Mucosa of descending colon (tissue), 3 donors: ENCODE measurements around the gene MSH6. TPM values are rescaled to one million over a fixed set of nuclear protein-coding genes. Genes with fewer than 3 reads are reported as not detected.

Source experiments
- ATAC-seq: fragments of 200-7000 bp; cut with Tn5 transposase; one replicate; pipeline ENCODE4 v1.9.1; 2020; ENCODE audit warnings: mild to moderate bottlenecking, moderate library complexity
- DNase-seq, 3 donors: peaks; one replicate each; pipeline ENCODE4 v3.0.0-alpha.2; 2020
- H3K36me3 ChIP-seq: fragments of 200-600 bp; one replicate; pipeline ENCODE4 v1.8.0; 2021; ENCODE audit warnings: low read depth, mild to moderate bottlenecking
- H3K4me1 ChIP-seq: fragments of 200-600 bp; one replicate; pipeline ENCODE4 v1.8.0; 2021; ENCODE audit warnings: low read depth, mild to moderate bottlenecking
- H3K4me3 ChIP-seq: fragments of 200-600 bp; one replicate; pipeline ENCODE4 v1.8.0; 2021; ENCODE audit warnings: mild to moderate bottlenecking
- H3K9me3 ChIP-seq: fragments of 200-600 bp; one replicate; pipeline ENCODE4 v1.8.0; 2021; ENCODE audit warnings: mild to moderate bottlenecking
- intact Hi-C, 2 donors: fragments of 100-400 bp; cut with DNase I in 1 of 2; cut with micrococcal nuclease in 1 of 2; formaldehyde crosslinking; loops; one replicate each; pipeline versions ENCODE4 v1.11.0 to v1.11.1; 2022; cut with DNase I, micrococcal nuclease
- long read RNA-seq, 2 donors: library from polyadenylated mRNA; unstranded; transcript quantifications; one replicate each; pipeline ENCODE4 v2.0.0, GENCODE V29; 2019 to 2021
- total RNA-seq, 3 donors: library from RNA; stranded (reverse); fragmentation: NEBNext Ultra II Directional in 2 of 3; extraction: Animal tissue kit (Norgen Biotek cat#: 25700) in 2 of 3; gene quantifications; one replicate each; pipeline versions ENCODE4 v1.2.1 to v1.2.4, GENCODE V29; 2021 to 2023
- TF ChIP-seq, protein P1 (sequence below): fragments of 200-600 bp; IDR thresholded peaks from one replicate; pipeline ENCODE4 v1.8.0; 2022; ENCODE audit warnings: antibody characterized with exemption, mild to moderate bottlenecking
- donor health status: DM: no; HTN: no; CAD: no; lungs with moderate emphysema.
- donor health status: DM: no; HTN: no; CAD: no.
- donor health status: DM: no; HTN: yes; CAD: no.

The MSH6 gene
- 10 to 100 TPM; 12.0 to 42.1 (median 21.8) TPM for total RNA-seq
- long read RNA-seq, donor 1, full-length matches to known transcripts, result 16 of 19 reads
- long read RNA-seq, donor 1, partial matches to known transcripts, result 2 of 19 reads
- long read RNA-seq, donor 1, other reads (novel, unspliced or antisense), result 1 of 19 reads
- long read RNA-seq, donor 2, full-length matches to known transcripts, result 4 of 5 reads
- long read RNA-seq, donor 2, partial matches to known transcripts, result 1 of 5 reads
- long read RNA-seq, donor 2, other reads (novel, unspliced or antisense), result 0 of 5 reads

- DNase-seq (peak; percentile 88 to 93 (median 93)), ATAC-seq (peak; percentile 98)
- Histone ChIP-seq H3K36me3 (no peaks in the 10 kb centered on the region), H3K4me3 (peak within 1 kb of the TSS; percentile 68), H3K4me1 (peaks cover 18% of the 10 kb centered on the region), H3K9me3 (no peaks in the 10 kb centered on the region)
- TF ChIP-seq, protein P1, sequence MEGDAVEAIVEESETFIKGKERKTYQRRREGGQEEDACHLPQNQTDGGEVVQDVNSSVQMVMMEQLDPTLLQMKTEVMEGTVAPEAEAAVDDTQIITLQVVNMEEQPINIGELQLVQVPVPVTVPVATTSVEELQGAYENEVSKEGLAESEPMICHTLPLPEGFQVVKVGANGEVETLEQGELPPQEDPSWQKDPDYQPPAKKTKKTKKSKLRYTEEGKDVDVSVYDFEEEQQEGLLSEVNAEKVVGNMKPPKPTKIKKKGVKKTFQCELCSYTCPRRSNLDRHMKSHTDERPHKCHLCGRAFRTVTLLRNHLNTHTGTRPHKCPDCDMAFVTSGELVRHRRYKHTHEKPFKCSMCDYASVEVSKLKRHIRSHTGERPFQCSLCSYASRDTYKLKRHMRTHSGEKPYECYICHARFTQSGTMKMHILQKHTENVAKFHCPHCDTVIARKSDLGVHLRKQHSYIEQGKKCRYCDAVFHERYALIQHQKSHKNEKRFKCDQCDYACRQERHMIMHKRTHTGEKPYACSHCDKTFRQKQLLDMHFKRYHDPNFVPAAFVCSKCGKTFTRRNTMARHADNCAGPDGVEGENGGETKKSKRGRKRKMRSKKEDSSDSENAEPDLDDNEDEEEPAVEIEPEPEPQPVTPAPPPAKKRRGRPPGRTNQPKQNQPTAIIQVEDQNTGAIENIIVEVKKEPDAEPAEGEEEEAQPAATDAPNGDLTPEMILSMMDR, result no peak
- intact Hi-C loops, result no loop called here
Observed at GRCh38 chr2:47782671-47783485, at the start of gene MSH6. MSH6 (plus strand) TSS chr2:47783145; CDS start chr2:47783234, 89 bp downstream.

DNA sequence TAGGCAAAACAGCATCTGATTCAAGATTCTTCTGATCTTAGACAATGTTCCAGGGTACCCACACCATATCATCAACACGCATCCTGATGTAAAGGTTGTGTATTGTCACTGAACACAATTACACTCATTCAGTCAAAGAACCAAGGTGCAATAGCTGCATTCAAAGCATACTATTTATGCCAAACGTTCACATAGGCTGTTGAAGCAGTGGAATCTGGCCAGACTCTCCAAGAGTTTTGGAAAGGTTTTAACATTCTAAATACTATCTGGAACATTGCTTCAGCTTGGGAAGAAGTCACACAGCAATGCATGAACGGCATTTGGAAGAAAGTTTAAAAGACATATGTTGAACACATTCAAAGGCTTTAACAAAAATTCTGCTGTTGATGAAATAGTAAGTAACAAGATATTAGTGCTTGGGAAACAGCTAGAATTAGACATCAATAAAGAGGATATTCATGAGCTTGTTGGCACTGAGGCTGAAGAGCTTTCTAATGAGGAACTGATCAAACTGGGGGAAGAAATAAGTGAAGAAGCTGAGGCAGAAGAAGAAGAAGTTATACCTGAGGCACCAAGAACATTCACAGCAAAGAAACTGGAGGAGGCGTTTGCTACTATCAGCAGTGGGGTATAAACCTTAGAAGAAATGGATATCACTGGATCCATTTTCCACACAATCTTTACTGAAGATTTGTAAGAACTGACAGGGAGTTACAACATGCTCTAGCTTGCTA lies 47.6 kb upstream of the MSH6 start:
- H3K9me3 ChIP-seq, result no peaks in the 10 kb centered on the region
- H3K4me3 ChIP-seq, result no peak overlapping the region
- no peak for DNase-seq
- no peaks in the 10 kb centered on the region for H3K36me3 ChIP-seq
- intact Hi-C loops, result no loop called here
- TF ChIP-seq, protein P1, result no peak
- no peak for ATAC-seq
- no peaks in the 10 kb centered on the region for H3K4me1 ChIP-seq

DNA sequence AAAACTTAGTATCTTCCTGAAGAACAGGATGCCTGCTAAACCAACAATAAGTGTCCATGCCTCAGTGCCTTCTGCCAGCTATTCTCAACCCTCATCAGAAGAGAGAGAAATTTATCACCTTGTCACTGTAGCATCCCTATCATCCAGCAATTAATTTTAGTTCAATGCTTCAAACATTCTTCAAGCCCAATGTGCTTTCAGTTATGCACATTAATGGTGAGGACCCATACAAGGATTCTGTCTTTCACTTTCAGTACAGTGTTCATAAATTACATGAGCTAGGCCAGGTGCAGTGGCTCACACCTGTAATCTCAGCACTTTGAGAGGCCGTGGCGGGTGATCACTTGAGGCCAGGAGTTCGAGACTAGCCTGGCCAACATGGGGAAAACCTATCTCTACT lies 47.0 kb upstream of the MSH6 start:
- H3K9me3 ChIP-seq, result no peaks in the 10 kb centered on the region
- no peaks in the 10 kb centered on the region for H3K36me3 ChIP-seq
- no peak overlapping the region for H3K4me3 ChIP-seq
- ATAC-seq (no peak), DNase-seq (no peak)
- intact Hi-C loops, result no loop called here
- no peaks in the 10 kb centered on the region for H3K4me1 ChIP-seq
- TF ChIP-seq, protein P1, result no peak

DNA sequence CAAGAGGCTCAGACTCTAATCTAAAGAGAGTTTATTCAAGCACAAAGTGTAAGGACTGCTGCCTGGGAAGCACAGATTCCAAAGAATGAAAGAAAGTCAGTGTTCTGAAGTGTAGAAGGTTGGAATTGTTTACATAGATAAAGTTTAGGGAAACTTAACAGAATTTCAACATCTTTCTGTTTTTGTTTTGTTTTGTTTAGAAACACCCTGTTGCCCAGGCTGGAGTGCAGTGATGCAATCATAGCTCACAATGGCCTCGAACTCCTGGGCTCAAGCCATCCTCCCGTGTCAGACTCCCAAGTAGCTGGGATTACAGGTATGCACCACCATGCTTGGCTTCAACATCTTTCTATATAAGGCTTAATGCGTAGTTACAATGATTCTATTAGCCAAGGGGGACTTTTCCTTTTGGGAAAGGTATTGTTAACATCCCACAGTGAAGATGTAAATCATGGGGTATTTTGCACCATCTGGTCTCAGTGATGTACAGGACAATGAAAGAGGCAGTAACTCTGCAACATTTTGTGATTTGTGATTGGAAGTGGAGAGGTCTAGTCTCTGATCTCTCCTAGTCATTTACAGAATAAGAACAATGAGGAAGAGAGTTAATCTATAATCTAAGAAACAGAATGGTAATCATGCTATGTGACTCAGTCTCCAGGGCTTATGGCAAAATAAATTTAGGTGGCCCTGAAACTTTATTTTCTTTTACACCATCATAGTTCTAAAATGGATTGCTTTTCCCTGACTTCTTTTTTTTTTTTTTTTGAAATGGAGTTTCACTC lies 45.6 kb upstream of the MSH6 start:
- Histone ChIP-seq H3K9me3 (no peaks in the 10 kb centered on the region), H3K4me3 (no peak overlapping the region), H3K4me1 (no peaks in the 10 kb centered on the region), H3K36me3 (no peaks in the 10 kb centered on the region)
- DNase-seq (no peak), ATAC-seq (no peak)
- intact Hi-C loops, result no loop called here
- TF ChIP-seq, protein P1, result no peak

GRCh38 chr2:47738331-47738730 lies 44.6 kb upstream of the MSH6 start:
- TF ChIP-seq, protein P1, result no peak
- ATAC-seq (no peak), DNase-seq (no peak)
- Histone ChIP-seq H3K4me1 (no peaks in the 10 kb centered on the region), H3K9me3 (no peaks in the 10 kb centered on the region), H3K4me3 (no peak overlapping the region), H3K36me3 (no peaks in the 10 kb centered on the region)
- intact Hi-C loops, result no loop called here
